Osteoblast (primary cell): ENCODE measurements around the gene SPINK4. TPM values are rescaled to one million over a fixed set of nuclear protein-coding genes. Genes with fewer than 3 reads are reported as not detected.
A peak's percentile ranks its signal among the peaks of the same experiment; 100 is the strongest.

ENCODE experiments used
- DNase-seq: peaks from one replicate; pipeline ENCODE4 v3.0.0; 2011; ENCODE audit warnings: low spot score, mixed read lengths; ENCODE audit not compliant: insufficient read length; ENCODE audit errors: missing footprints
- H2AFZ ChIP-seq: 2 replicates; pipeline ENCODE4 v1.6.0; 2011; ENCODE audit warnings: mild to moderate bottlenecking, low read length
- H3K27ac ChIP-seq: 2 replicates; pipeline ENCODE4 v1.5.1; 2011; ENCODE audit warnings: mild to moderate bottlenecking, low read depth, low read length, moderate library complexity
- H3K27me3 ChIP-seq: 2 replicates; pipeline ENCODE4 v1.6.0; 2012; ENCODE audit warnings: mild to moderate bottlenecking, control low read depth, inconsistent platforms, low read length, moderate library complexity; ENCODE audit not compliant: insufficient read depth
- H3K36me3 ChIP-seq: 2 replicates; pipeline ENCODE4 v1.5.1; 2011; ENCODE audit warnings: mild to moderate bottlenecking, low read length, control low read depth, moderate library complexity; ENCODE audit not compliant: insufficient read depth
- H3K4me1 ChIP-seq: 2 replicates; pipeline ENCODE4 v1.5.1; 2011; ENCODE audit warnings: mild to moderate bottlenecking, low read length, control low read depth, moderate library complexity; ENCODE audit not compliant: insufficient read depth
- H3K4me2 ChIP-seq: 2 replicates; pipeline ENCODE4 v1.6.0; 2011; ENCODE audit warnings: mild to moderate bottlenecking, low read length; ENCODE audit not compliant: insufficient read depth
- H3K4me3 ChIP-seq: fragments of 200-600 bp; sonication (generic); 3 replicates; pipeline ENCODE4 v1.5.1; 2012; ENCODE audit warnings: mild to moderate bottlenecking, low read length, inconsistent platforms; ENCODE audit not compliant: insufficient read depth
- H3K79me2 ChIP-seq: 2 replicates; pipeline ENCODE4 v1.6.0; 2012; ENCODE audit warnings: mild to moderate bottlenecking, low read length, control low read depth, inconsistent platforms; ENCODE audit not compliant: insufficient read depth
- H3K9me3 ChIP-seq: 2 replicates; pipeline ENCODE4 v1.5.1; 2011; ENCODE audit warnings: low read depth, low read length, control low read depth
- H4K20me1 ChIP-seq: 2 replicates; pipeline ENCODE4 v1.6.0; 2012; ENCODE audit warnings: mild to moderate bottlenecking, low read length, control low read depth; ENCODE audit not compliant: insufficient read depth
- CTCF ChIP-seq: IDR thresholded peaks from 2 replicates; pipeline ENCODE4 v1.5.1; 2011; ENCODE audit warnings: mild to moderate bottlenecking, low read depth, low read length, moderate library complexity; ENCODE audit errors: extremely low read depth
- total RNA-seq: library from RNA; depleted of rRNA; stranded (reverse); fragments of >200 nt; gene quantifications from 2 replicates; pipeline ENCODE4 v1.2.3, GENCODE V29; 2012

The SPINK4 gene
- total RNA-seq, 1 donor, result not detected

GRCh38 chr9:33256236-33256635 lies 16.3 kb downstream of the SPINK4 start:
- no peaks in the 10 kb centered on the region for H3K4me1 ChIP-seq
- no peaks in the 10 kb centered on the region for H3K9me3 ChIP-seq
- H3K36me3 ChIP-seq, result peaks cover 76% of the 10 kb centered on the region
- no peak overlapping the region for H2AFZ ChIP-seq
- H3K27me3 ChIP-seq, result no peaks in the 10 kb centered on the region
- H3K4me2 ChIP-seq, result no peak overlapping the region
- no peaks in the 10 kb centered on the region for H4K20me1 ChIP-seq
- no peak for TF ChIP-seq CTCF
- H3K79me2 ChIP-seq, result peaks cover 3% of the 10 kb centered on the region
- no peak overlapping the region for H3K27ac ChIP-seq
- DNase-seq, result no peak
- no peak overlapping the region for H3K4me3 ChIP-seq

DNA sequence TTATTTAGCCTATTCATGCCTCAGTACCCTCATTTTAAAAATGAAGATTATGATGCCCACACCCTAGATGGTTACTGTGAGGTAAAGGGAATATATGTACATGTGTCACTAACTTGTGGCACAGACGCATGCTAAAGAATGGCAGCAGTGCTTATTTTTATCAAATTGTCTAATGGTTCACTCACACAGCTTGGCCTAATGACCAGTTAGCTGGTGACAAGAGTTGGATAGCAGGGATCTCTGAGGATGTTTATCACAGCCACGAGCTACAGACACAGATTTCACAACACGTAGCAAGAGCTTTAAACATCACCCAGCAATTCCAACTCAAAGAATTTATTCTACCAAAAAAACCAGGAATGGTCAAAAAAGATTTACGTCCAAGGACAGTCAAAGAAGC lies 17.3 kb downstream of the SPINK4 start:
- Histone ChIP-seq H3K4me2 (no peak overlapping the region), H3K27me3 (no peaks in the 10 kb centered on the region), H3K9me3 (no peaks in the 10 kb centered on the region), H4K20me1 (no peaks in the 10 kb centered on the region), H3K79me2 (peaks cover 11% of the 10 kb centered on the region), H3K4me3 (no peak overlapping the region), H3K36me3 (peaks cover 78% of the 10 kb centered on the region), H3K4me1 (no peaks in the 10 kb centered on the region), H2AFZ (no peak overlapping the region), H3K27ac (no peak overlapping the region)
- TF ChIP-seq CTCF, result no peak
- no peak for DNase-seq

- no peak overlapping the region for H3K27ac ChIP-seq
- peaks cover 53% of the 10 kb centered on the region for H3K36me3 ChIP-seq
- no peak for TF ChIP-seq CTCF
- DNase-seq, result no peak
- no peaks in the 10 kb centered on the region for H3K27me3 ChIP-seq
- no peak overlapping the region for H3K4me2 ChIP-seq
- no peaks in the 10 kb centered on the region for H3K9me3 ChIP-seq
- H3K79me2 ChIP-seq, result peaks cover 35% of the 10 kb centered on the region
- peaks cover 7% of the 10 kb centered on the region for H4K20me1 ChIP-seq
- H3K4me3 ChIP-seq, result no peak overlapping the region
- no peak overlapping the region for H2AFZ ChIP-seq
- peaks cover 12% of the 10 kb centered on the region for H3K4me1 ChIP-seq
These were observed 20.4 kb downstream of the SPINK4 start for GRCh38 chr9:33260372-33260771.

DNA sequence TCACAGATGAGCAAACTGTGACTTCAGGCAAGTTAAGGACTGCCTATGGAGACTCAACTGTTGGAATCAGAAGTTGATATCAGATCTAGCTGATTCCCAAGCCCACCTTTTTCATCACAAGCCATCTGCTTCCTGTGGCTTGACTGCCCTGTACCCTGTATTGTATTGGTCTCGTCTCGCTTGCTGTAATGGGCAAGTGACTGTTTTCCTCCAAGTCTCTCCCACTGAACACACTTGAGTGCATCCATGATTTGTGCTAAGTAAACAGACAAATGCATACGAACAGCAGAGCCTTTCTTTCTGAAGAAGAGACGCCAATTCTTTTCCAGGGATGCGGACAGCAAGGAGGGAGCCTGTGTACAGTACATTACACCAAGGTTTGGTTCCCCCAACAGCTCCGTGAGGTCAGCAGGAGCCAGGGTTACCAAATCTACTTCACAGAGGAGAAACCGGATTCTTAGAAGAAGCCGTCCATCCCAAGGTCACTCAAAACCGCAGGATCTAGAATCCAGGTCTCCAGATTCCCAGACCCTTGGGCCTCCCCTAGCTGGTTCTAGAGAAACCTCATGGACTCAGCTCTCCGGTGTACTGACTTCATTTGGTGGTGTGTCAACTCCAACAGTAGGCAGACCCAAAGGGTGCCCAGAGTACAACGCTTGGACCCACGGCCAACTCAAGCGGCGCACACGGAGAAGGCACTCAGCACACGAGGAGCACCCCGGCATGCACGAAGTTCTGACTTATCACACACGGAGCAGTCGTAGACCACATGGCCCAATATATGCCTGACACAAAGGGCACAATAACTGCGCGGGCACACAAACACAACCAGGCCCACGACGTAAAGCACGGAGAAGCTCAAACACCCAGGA lies 23.4 kb downstream of the SPINK4 start:
- TF ChIP-seq CTCF, result no peak
- Histone ChIP-seq H3K4me1 (peaks cover 18% of the 10 kb centered on the region), H3K36me3 (peaks cover 47% of the 10 kb centered on the region), H3K9me3 (no peaks in the 10 kb centered on the region), H3K79me2 (peaks cover 56% of the 10 kb centered on the region), H3K4me3 (peak overlapping the region; percentile 86), H2AFZ (peak overlapping the region; percentile 91), H3K4me2 (peak overlapping the region; percentile 88), H3K27me3 (no peaks in the 10 kb centered on the region), H3K27ac (peak overlapping the region; percentile 77), H4K20me1 (peaks cover 7% of the 10 kb centered on the region)
- DNase-seq, result peak; percentile 79
